T-helper 22 cell (primary cell): ENCODE measurements around the gene UPK3BL1.
A peak's percentile ranks its signal among the peaks of the same experiment; 100 is the strongest.
"Not testable (repeated sequence)": the region's sequence is repeated elsewhere in the genome, so short reads cannot be mapped to it uniquely, and the experiment has no call there.

Experiments
- DNase-seq: peaks from one replicate; pipeline ENCODE4 v3.0.0-alpha.2; 2020; ENCODE audit warnings: low read depth

The UPK3BL1 gene

GRCh38 chr7:102627271-102627904, 15.2 kb downstream of the UPK3BL1 start:
- DNase-seq = not testable (repeated sequence)

DNA sequence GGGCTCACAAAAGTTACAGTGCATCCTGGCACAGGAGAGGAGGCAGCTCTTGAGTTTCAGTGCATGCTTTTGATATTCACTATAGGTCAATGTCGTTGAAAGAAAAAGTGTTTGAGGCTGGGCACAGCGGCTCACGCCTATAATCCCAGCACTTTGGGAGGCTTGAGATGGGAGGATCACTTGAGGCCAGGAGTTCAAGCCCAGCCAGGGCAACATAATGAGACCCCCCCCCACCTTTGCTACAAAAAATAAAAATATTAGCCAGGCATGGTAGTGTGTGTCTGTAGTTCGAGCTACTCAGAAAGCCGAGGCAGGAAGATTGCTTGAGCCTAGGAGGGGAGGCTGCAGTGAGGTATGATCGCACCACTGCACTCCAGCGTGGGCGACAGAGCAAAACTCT, 24.5 kb downstream of the UPK3BL1 start:
- not testable (repeated sequence) for DNase-seq

GRCh38 chr7:102616507-102617125, 26.0 kb downstream of the UPK3BL1 start, which contains the start of gene RASA4:
RASA4 (minus strand) TSS chr7:102616756; CDS start chr7:102616689, 67 bp downstream.
- DNase-seq = peak; percentile 19

DNA sequence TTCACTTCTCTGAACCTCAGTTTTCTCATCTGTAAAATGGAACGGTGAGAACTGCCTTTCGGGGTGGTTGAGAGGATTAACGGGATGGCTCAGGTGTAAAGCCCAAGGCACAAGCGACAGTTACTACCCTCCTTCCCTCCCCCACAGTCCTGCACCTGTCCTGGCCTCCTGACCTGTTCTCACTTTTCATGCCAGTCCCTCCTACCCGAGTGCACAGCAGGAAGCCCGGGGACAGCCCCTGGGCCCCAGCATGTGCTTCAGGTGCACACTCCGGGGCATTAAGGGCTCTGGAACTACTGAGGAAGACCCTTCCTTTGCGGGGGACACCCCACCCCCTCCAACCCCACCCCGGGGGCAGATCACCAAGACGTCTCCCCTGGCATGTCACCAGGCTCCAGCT, 26.7 kb downstream of the UPK3BL1 start:
- DNase-seq = not testable (repeated sequence)

DNA sequence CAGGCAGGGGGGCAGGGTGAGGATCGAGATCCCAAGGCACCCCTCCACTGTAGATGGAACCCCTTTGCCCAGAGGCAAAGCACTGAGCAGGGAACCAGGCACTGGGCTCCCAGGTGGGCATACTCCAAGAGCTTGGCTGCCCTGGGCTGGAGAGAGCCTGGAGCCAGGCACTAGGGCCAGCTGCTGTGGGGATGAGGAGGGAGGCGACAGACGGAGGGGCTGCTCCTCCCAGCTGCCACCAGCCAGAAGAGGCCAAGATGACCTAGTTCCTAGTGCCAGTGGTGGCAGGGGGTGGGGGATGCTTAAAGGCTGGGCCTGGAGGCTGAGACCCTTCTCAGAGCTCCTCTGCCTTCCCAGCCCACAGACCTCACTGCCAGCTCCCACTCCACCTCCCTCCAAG, 27.7 kb downstream of the UPK3BL1 start:
- not testable (repeated sequence) for DNase-seq

DNA sequence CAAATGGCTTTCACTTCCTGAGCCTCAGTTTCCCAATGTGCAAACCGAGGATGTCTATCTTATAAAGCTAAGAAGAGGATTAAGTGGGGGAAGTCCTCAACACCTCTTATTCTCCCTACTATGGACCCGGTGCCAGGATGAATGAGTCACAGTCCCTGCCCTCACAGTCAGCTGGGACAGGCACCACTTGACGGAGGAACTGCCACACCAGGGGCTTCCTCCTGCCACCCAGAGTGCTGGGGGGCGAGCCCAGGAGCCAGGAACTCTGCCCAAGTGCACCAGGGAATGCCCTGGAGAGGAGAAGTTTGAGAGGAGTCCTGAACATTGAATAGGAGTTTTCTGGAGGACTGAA, 28.3 kb downstream of the UPK3BL1 start:
- DNase-seq = not testable (repeated sequence)

DNA sequence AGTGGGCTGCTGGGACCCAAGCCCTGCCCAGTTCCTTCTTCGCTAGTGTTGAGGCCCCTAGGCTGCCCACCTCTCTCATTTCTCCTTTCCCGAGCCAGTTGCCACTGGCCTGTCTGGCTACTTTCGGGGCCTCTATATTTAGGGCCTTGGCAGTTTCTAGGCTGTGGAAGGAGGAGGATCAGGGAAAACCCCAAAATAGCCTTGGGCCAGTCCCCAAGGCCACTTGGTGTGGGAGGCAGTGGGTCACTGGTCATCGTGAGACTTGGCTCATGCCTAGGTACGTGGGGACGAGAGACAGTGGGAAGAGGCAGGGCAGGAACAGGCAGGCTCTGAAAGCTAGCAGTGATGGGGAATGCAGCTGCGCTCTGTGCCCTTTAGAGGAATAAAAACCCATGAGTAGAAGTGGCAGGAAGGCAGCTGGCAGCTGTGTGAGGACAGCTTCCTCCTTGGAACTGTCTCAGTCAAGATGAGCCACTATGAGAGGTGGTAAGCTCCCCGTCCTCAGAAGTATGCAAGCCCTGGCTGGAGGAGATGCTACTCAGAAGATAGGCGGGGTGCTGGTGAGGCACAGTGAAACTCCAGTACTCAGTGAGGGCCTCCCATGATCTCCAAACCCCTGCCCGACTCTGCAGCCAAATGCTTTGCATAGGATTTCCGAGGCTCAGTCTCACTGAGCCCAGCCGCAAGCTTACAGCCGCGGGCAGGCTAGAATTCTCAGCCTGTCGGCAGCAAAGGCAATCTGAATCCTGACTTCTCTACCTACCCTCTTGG, 28.8 kb downstream of the UPK3BL1 start:
- not testable (repeated sequence) for DNase-seq

DNA sequence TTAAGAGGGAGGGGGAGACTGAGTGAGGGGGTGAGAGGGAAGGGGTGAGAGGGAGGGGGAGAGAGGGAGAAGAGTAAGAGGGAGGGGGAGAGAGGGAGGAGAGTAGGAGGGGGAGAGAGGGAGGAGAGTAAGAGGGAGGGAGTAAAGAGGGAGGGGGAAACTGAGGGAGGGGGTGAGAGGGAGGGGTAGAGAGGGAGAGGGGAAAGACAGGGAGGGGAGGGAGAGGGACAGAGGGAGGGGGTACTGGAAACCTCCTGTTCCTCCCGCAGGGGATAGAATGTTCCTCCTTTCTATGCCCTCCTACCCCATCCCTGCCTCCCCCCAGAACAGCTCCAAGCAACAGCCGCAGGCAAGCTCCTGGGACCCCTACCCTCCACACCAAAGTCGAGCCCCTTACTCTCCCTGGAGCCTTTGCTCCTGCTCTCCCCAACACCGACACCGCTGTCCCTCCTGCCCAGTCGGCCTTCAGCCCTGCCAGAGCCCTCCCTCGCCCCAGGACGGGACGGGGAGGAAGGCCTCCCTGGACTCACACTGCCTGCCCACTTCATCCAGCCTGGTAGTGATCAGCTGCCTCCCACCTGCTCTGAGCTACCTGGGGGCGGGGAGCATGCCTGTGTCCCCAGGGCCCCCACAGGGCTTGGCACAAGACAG, 30.8 kb downstream of the UPK3BL1 start:
- DNase-seq = not testable (repeated sequence)

GRCh38 chr7:102611013-102611674, 31.4 kb downstream of the UPK3BL1 start:
- not testable (repeated sequence) for DNase-seq

DNA sequence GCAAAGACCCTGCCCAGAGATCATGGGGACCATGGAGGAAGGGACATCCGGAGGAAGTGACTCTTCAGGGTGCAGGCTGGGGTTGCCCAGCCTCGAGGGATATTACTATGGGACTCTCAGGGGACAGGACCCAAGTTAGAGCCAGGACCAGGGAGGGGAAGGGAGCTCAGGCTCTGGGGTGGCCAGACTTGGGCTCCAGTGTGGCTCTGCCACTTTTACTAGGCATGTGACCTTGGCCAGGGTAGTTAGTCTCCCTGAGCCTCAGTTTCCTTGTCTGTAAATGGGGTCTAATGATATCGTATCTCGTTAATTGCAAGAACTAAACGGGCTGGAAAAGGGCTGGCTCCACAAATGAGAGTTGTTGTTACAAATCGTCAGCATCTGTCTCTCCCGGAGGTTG, 32.1 kb downstream of the UPK3BL1 start:
- not testable (repeated sequence) for DNase-seq

- DNase-seq = not testable (repeated sequence)
Observed at GRCh38 chr7:102609734-102610133, 32.9 kb downstream of the UPK3BL1 start.

GRCh38 chr7:102606848-102607247, 35.7 kb downstream of the UPK3BL1 start:
- DNase-seq = not testable (repeated sequence)

- DNase-seq = not testable (repeated sequence)
Observed at GRCh38 chr7:102604431-102605145, 38.0 kb downstream of the UPK3BL1 start.

DNA sequence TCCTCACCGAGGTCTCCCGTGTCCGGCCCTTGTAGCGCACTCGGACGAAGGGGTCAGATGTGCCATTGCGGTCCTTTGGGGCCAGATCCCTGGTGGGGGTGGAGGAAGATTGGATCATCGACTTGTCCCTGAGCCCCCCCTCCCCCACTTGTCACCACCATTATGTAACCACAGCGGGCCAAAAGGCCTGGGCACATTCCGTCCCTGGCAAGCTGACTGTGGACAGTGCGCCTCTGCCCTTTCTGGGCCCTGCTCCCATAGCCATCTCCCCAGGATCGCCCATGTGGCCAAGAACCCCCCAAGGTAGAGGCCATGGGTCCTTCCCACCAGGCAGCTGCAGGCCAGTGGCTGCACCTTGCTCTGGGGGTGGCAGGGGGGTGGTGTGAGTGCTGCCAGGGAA, 40.3 kb downstream of the UPK3BL1 start:
- not testable (repeated sequence) for DNase-seq

DNA sequence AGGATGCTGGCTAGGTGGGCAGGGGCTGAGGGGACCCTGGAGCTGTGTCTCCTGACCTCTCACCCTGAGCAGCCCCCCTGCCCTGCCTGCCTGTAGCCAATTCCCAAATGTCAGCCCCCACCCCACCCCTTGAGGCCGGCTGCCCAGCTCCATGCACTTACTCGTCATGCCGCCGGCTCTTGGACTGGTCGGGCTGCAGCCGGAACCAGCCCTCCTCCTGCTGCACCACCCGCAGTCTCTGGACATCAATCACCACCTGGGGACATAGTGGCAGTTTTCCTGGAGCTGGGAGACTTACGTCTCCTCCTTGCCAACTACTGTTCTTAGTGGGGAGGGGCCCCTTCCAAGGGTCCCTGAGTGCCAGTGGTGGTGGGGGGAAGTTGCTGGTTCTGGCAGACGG, 42.9 kb downstream of the UPK3BL1 start:
- not testable (repeated sequence) for DNase-seq

DNA sequence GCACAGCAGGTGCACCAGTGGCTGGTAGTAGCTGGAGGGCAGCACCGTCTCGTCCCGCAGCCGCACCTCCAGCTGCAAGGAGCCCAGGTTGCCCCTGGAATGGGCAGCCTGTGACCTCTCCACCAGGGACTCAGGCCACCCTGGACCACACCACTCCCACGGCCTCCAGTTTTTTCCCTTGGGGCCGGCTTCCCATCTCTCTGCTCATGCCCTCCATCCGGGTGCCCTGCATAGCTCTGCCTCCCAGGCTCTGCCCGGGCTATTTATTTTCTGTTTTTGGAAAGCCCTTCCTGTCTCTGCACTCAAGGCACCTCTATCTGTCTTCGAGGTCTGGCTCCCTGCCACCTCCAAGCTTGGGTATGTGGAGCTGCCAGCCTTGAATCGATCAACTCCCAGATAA, 46.6 kb downstream of the UPK3BL1 start:
- not testable (repeated sequence) for DNase-seq

DNA sequence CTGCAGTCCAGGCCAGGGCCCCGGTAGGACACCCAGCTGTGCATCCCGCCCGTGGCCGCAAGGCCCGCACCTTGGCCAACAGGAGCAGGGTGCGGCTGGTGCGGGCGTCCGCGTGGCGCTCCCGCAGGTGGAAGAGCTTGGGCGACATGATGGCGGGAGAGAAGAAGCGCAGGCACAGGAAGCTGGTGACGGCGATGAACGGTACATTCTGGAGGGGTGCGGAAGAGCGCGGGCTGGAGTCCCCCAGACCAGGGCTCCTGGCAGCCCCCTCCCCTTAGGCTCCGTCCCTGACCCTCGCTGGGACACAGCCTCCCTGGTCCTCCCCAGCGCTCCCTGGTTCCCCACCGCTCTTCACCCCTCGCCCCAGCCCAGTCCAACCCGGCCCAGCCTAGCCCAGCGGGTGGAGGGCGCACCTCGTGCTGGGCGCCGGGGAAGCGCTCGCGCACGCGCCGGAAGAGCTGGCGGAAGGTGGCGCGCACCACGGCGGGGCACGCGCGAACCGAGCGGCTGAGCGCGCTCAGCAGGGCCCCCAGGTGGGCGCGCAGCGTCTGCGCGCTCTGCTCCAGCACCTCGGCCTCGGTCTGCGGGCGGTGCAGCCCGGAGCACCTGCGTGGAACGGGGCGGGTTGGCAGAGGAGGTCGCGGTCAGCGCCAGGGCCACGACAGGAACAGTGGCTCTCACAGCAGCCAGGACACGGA, 48.8 kb downstream of the UPK3BL1 start:
- DNase-seq = not testable (repeated sequence)

DNA sequence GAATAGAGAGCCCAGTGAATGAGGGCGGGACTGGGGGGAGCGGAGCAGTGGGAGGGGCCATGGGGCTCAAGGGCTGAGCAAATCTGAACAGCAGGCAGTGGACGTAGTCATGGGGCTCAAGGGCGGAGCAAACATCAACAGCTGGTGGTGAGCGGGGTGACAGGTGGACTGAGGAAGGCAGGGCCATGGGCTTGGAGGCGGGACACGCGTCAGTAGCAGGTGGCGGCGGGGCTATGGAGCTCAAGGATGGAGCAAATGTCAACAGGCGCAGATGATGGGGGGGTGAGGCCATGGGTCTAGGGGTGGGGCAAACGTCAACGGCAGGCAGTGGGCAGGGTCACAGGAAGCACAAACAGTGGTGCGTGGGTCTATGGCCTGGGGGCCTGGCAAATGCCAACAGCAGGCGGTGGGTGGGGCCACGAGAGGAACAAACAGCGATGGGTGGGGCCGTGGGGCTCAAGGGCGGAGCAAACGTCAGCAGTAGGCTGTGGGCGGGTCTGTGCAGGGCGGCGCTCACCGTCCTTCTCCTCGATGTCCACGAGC, 50.0 kb downstream of the UPK3BL1 start:
- peak; percentile 43 for DNase-seq

DNA sequence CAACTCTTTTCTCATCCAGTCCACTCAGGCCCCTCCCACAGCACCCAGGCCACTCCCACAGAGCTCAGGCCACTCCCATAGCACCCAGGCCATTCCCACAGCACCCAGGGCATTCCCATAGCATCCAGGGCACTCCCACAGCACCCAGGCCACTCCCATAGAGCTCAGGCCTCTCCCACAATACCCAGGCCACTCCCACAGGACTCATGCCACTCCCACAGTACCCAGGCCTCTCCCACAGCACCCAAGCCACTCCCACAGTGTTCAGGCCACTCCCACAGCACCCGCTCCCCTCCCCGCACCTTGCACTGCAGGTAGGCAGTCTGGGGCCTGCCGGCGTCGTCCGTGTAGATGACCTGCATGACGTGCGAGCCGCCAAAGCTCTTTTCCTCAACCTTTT, 52.7 kb downstream of the UPK3BL1 start:
- DNase-seq = not testable (repeated sequence)
